ENCODE data around the gene KLC4. TPM values are rescaled to one million over a fixed set of nuclear protein-coding genes. Genes with fewer than 3 reads are reported as not detected.

The KLC4 gene
- total RNA-seq, 1 donor from 2014 or later, result 73.8 TPM

- no peak for DNase-seq (ENCODE audit: low spot score, unreplicated experiment)
- TF ChIP-seq, protein P1, sequence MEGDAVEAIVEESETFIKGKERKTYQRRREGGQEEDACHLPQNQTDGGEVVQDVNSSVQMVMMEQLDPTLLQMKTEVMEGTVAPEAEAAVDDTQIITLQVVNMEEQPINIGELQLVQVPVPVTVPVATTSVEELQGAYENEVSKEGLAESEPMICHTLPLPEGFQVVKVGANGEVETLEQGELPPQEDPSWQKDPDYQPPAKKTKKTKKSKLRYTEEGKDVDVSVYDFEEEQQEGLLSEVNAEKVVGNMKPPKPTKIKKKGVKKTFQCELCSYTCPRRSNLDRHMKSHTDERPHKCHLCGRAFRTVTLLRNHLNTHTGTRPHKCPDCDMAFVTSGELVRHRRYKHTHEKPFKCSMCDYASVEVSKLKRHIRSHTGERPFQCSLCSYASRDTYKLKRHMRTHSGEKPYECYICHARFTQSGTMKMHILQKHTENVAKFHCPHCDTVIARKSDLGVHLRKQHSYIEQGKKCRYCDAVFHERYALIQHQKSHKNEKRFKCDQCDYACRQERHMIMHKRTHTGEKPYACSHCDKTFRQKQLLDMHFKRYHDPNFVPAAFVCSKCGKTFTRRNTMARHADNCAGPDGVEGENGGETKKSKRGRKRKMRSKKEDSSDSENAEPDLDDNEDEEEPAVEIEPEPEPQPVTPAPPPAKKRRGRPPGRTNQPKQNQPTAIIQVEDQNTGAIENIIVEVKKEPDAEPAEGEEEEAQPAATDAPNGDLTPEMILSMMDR (IDR thresholded peaks at IDR 0.05; ENCODE audit: unreplicated experiment), result no peak
- Mint-ChIP-seq H3K4me1 (ENCODE audit: low read depth) (peaks cover 34% of the 10 kb centered on the region), H3K27me3 (no peaks in the 10 kb centered on the region), H3K36me3 (ENCODE audit: insufficient read depth) (peaks cover 3% of the 10 kb centered on the region), H3K4me3 (ENCODE audit: low read depth) (no peak overlapping the region), H3K9me3 (ENCODE audit: low read depth) (no peaks in the 10 kb centered on the region), H3K27ac (peak overlapping the region; percentile 98)
Measured at GRCh38 chr6:43091020-43091419, 31.6 kb downstream of the KLC4 start.

DNA sequence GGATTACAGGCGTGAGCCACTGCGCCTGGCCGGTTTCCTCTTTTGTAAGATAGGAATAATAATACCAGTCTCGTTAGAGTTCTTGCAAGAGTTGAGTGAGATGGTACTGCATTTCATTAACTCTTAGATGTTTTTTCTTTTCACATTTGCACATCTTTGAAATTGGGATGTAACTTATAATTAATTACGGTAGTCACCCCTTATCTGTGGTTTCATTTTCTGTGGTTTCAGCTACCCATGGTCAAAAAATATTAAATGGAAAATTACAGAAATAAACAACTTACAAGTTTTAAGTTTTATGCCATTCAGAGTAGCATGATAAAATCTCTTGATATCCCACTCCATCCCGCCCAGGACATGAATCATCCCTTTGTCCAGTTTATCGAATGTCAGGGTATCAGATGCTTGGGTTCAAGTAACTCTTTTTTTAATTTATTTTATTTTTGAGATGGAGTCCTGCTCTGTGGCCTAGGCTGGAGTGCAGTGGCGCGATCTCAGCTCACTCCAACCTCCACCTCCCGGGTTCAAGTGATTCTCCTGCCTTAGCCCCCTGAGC, 32.1 kb downstream of the KLC4 start:
- Mint-ChIP-seq H3K4me1 (ENCODE audit: low read depth) (peaks cover 39% of the 10 kb centered on the region), H3K4me3 (ENCODE audit: low read depth) (no peak overlapping the region), H3K36me3 (ENCODE audit: insufficient read depth) (peaks cover 3% of the 10 kb centered on the region), H3K27me3 (no peaks in the 10 kb centered on the region), H3K27ac (peak overlapping the region; percentile 98), H3K9me3 (ENCODE audit: low read depth) (no peaks in the 10 kb centered on the region)
- DNase-seq (ENCODE audit: low spot score, unreplicated experiment), result no peak
- TF ChIP-seq, protein P1 (IDR thresholded peaks at IDR 0.05; ENCODE audit: unreplicated experiment), result no peak

GRCh38 chr6:43092635-43093034, 33.2 kb downstream of the KLC4 start:
- peaks cover 3% of the 10 kb centered on the region for H3K36me3 Mint-ChIP-seq (ENCODE audit: insufficient read depth)
- H3K4me3 Mint-ChIP-seq (ENCODE audit: low read depth), result no peak overlapping the region
- TF ChIP-seq, protein P1 (IDR thresholded peaks at IDR 0.05; ENCODE audit: unreplicated experiment), result no peak
- no peaks in the 10 kb centered on the region for H3K27me3 Mint-ChIP-seq
- peaks cover 50% of the 10 kb centered on the region for H3K4me1 Mint-ChIP-seq (ENCODE audit: low read depth)
- no peak overlapping the region for H3K27ac Mint-ChIP-seq
- no peaks in the 10 kb centered on the region for H3K9me3 Mint-ChIP-seq (ENCODE audit: low read depth)
- no peak for DNase-seq (ENCODE audit: low spot score, unreplicated experiment)

DNA sequence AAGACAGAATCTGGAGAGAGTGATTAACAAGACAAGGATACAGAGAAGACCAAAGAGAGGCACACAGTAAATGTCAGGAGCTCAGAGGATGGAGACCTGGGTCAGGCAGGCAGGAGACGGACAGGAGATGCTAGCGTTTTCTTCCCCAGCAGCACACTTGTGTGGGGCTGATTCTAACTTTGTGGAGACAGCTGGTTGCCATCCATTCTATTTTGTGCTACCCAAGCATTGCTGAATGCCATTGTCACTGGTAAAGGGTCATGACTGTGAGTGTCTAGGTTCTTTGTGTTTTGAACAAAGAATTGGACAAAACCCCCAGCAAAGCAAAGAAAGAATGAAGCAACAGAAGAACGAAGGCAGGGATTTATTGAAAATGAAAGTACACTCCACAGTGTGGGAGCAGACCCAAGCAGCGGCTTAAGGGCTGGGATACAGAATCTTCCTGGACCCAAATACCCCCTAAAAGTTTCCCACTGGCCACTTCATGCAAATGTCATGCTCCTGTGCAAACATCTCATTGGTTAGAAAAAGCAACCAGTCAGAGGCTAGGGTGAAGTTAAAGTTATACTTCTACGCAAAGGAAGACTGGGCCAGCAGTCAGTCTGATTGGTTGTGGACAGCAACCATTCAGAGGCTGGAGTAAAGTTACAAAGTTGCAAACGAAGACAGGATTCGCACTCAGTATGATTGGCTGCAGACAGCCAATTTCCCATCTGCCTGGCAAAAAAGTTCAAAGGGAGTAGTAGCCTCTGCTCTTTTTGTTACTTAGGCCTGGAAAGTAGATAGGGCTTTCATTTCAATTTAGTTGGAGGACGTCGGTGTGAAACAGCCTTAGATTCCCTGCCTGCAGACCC, 34.2 kb downstream of the KLC4 start:
- Mint-ChIP-seq H3K4me1 (ENCODE audit: low read depth) (peaks cover 57% of the 10 kb centered on the region), H3K27me3 (no peaks in the 10 kb centered on the region), H3K27ac (no peak overlapping the region), H3K36me3 (ENCODE audit: insufficient read depth) (peaks cover 3% of the 10 kb centered on the region), H3K9me3 (ENCODE audit: low read depth) (no peaks in the 10 kb centered on the region), H3K4me3 (ENCODE audit: low read depth) (no peak overlapping the region)
- TF ChIP-seq, protein P1 (IDR thresholded peaks at IDR 0.05; ENCODE audit: unreplicated experiment), result no peak
- DNase-seq (ENCODE audit: low spot score, unreplicated experiment), result no peak

DNA sequence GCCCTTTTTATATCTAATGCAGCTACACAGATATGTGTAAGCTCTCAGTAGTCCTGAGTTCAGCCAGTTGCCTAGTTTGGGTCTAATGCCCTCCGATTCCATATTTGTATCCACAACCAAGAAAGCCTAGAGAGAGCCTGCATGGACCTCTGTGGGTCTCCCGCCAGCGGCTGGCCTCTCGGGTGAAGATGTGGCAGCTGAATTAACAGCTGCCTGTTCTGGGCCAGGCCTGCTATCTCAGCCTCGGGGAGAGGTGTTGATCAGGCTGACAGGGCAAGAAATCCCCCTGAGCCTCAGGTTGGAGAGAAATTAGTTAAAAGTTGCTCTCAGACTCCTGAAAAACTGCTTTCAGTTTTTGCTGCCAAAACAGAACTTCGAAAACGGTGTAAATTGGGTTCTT, 36.5 kb downstream of the KLC4 start:
- DNase-seq (ENCODE audit: low spot score, unreplicated experiment), result no peak
- no peaks in the 10 kb centered on the region for H3K9me3 Mint-ChIP-seq (ENCODE audit: low read depth)
- H3K36me3 Mint-ChIP-seq (ENCODE audit: insufficient read depth), result peaks cover 3% of the 10 kb centered on the region
- TF ChIP-seq, protein P1 (IDR thresholded peaks at IDR 0.05; ENCODE audit: unreplicated experiment), result no peak
- H3K27me3 Mint-ChIP-seq, result no peaks in the 10 kb centered on the region
- H3K4me1 Mint-ChIP-seq (ENCODE audit: low read depth), result peaks cover 35% of the 10 kb centered on the region
- peak overlapping the region; percentile 95 for H3K27ac Mint-ChIP-seq
- H3K4me3 Mint-ChIP-seq (ENCODE audit: low read depth), result no peak overlapping the region
